ENCODE results near the gene KIAA1217.

KIAA1217 gene

GRCh38 chr10:24358022-24358421 lies 149.1 kb downstream of the KIAA1217 start:
- TF ChIP-seq EZH2phosphoT487 (conservative IDR thresholded peaks at IDR 0.05; ENCODE audit: low read length) (no peak), CTCF (IDR thresholded peaks at IDR 0.05; ENCODE audit: insufficient read depth, low read length, poor library complexity, severe bottlenecking) (no peak)
- Histone ChIP-seq H3K27me3 (ENCODE audit: low read length) (no peaks in the 10 kb centered on the region), H3K27ac (ENCODE audit: low read depth, low read length) (no peak overlapping the region), H3K36me3 (ENCODE audit: low read length) (no peaks in the 10 kb centered on the region), H3K4me3 (ENCODE audit: insufficient read depth, low read length, poor library complexity, severe bottlenecking) (no peak overlapping the region), H3K4me2 (ENCODE audit: low read depth, low read length, poor library complexity, severe bottlenecking) (no peak overlapping the region), H2AFZ (ENCODE audit: low read depth, low read length, severe bottlenecking) (no peak overlapping the region), H3K79me2 (ENCODE audit: insufficient read depth, low read length) (no peaks in the 10 kb centered on the region), H3K9me2 (replicated peaks; ENCODE audit: insufficient read depth, low read length) (no peaks in the 10 kb centered on the region), H3F3A (ENCODE audit: insufficient read depth) (no peaks in the 10 kb centered on the region), H3K9ac (ENCODE audit: low read length) (no peak overlapping the region), H4K20me1 (ENCODE audit: low read depth, low read length) (no peaks in the 10 kb centered on the region), H3K9me3 (ENCODE audit: insufficient read depth, low read length) (no peaks in the 10 kb centered on the region)

- Histone ChIP-seq H3K4me2 (ENCODE audit: low read depth, low read length, poor library complexity, severe bottlenecking) (no peak overlapping the region), H3K36me3 (ENCODE audit: low read length) (no peaks in the 10 kb centered on the region), H3K9ac (ENCODE audit: low read length) (no peak overlapping the region), H3K9me3 (ENCODE audit: insufficient read depth, low read length) (no peaks in the 10 kb centered on the region), H3K9me2 (replicated peaks; ENCODE audit: insufficient read depth, low read length) (no peaks in the 10 kb centered on the region), H3K27ac (ENCODE audit: low read depth, low read length) (no peak overlapping the region), H3F3A (ENCODE audit: insufficient read depth) (no peaks in the 10 kb centered on the region), H3K27me3 (ENCODE audit: low read length) (no peaks in the 10 kb centered on the region), H4K20me1 (ENCODE audit: low read depth, low read length) (no peaks in the 10 kb centered on the region), H3K4me3 (ENCODE audit: insufficient read depth, low read length, poor library complexity, severe bottlenecking) (no peak overlapping the region), H2AFZ (ENCODE audit: low read depth, low read length, severe bottlenecking) (peak overlapping the region; percentile 13), H3K79me2 (ENCODE audit: insufficient read depth, low read length) (no peaks in the 10 kb centered on the region)
- TF ChIP-seq CTCF (IDR thresholded peaks at IDR 0.05; ENCODE audit: insufficient read depth, low read length, poor library complexity, severe bottlenecking) (peak; percentile 17), EZH2phosphoT487 (conservative IDR thresholded peaks at IDR 0.05; ENCODE audit: low read length) (no peak)
These were observed 151.6 kb downstream of the KIAA1217 start for GRCh38 chr10:24360282-24361127.

- Histone ChIP-seq H3K4me3 (ENCODE audit: insufficient read depth, low read length, poor library complexity, severe bottlenecking) (no peak overlapping the region), H3K27me3 (ENCODE audit: low read length) (no peaks in the 10 kb centered on the region), H3K9ac (ENCODE audit: low read length) (no peak overlapping the region), H3K9me3 (ENCODE audit: insufficient read depth, low read length) (no peaks in the 10 kb centered on the region), H3K36me3 (ENCODE audit: low read length) (no peaks in the 10 kb centered on the region), H3K79me2 (ENCODE audit: insufficient read depth, low read length) (no peaks in the 10 kb centered on the region), H3K27ac (ENCODE audit: low read depth, low read length) (no peak overlapping the region), H3F3A (ENCODE audit: insufficient read depth) (no peaks in the 10 kb centered on the region), H3K9me2 (replicated peaks; ENCODE audit: insufficient read depth, low read length) (no peaks in the 10 kb centered on the region), H2AFZ (ENCODE audit: low read depth, low read length, severe bottlenecking) (no peak overlapping the region), H3K4me2 (ENCODE audit: low read depth, low read length, poor library complexity, severe bottlenecking) (no peak overlapping the region), H4K20me1 (ENCODE audit: low read depth, low read length) (no peaks in the 10 kb centered on the region)
- TF ChIP-seq EZH2phosphoT487 (conservative IDR thresholded peaks at IDR 0.05; ENCODE audit: low read length) (no peak), CTCF (IDR thresholded peaks at IDR 0.05; ENCODE audit: insufficient read depth, low read length, poor library complexity, severe bottlenecking) (no peak)
These were observed 154.1 kb downstream of the KIAA1217 start for GRCh38 chr10:24363070-24363469.
